Activated naive CD8-positive, alpha-beta T cell treated with anti-CD3 and anti-CD28 coated beads, Interleukin-2, amount 10 ng/mL, durations not matched to agents 7 days and 5 days (primary cell): Measurements from ENCODE around the gene RBMS1. TPM values are rescaled to one million over a fixed set of nuclear protein-coding genes. Genes with fewer than 3 reads are reported as not detected.

Source experiments
- ATAC-seq: fragments of 150-1000 bp; cut with Tn5 transposase; one replicate; pipeline ENCODE4 v1.10.0; 2021; ENCODE audit warnings: low read depth, moderate library complexity
- POLR2A ChIA-PET: fragments of 350-600 bp; sonication (Branson Sonifier 250); formaldehyde crosslinking; loops from one replicate; lab custom pipeline; 2021; ENCODE audit warnings: antibody characterized with exemption; lab: Charles Lee
- DNase-seq: peaks from one replicate; pipeline ENCODE4 v3.0.0; 2021
- H3K27ac Mint-ChIP-seq: one replicate; pipeline ENCODE4 v1.8.0; 2022; ENCODE audit warnings: mild to moderate bottlenecking, mixed read lengths
- H3K27me3 Mint-ChIP-seq: one replicate; pipeline ENCODE4 v1.8.0; 2022; ENCODE audit warnings: mild to moderate bottlenecking, moderate library complexity, mixed read lengths
- H3K36me3 Mint-ChIP-seq: one replicate; pipeline ENCODE4 v1.8.0; 2021; ENCODE audit warnings: mild to moderate bottlenecking, mixed read lengths
- H3K4me1 Mint-ChIP-seq: one replicate; pipeline ENCODE4 v1.8.0; 2021; ENCODE audit warnings: mixed read lengths
- H3K4me3 Mint-ChIP-seq: one replicate; pipeline ENCODE4 v1.8.0; 2022; ENCODE audit warnings: mild to moderate bottlenecking, moderate library complexity, mixed read lengths
- H3K9me3 Mint-ChIP-seq: one replicate; pipeline ENCODE4 v1.8.0; 2021; ENCODE audit warnings: mixed read lengths
- total RNA-seq, 2 experiments: library from RNA; stranded (reverse); gene quantifications; one replicate each; pipeline ENCODE4 v1.2.3, GENCODE V29; 2021

The RBMS1 gene, protein sequence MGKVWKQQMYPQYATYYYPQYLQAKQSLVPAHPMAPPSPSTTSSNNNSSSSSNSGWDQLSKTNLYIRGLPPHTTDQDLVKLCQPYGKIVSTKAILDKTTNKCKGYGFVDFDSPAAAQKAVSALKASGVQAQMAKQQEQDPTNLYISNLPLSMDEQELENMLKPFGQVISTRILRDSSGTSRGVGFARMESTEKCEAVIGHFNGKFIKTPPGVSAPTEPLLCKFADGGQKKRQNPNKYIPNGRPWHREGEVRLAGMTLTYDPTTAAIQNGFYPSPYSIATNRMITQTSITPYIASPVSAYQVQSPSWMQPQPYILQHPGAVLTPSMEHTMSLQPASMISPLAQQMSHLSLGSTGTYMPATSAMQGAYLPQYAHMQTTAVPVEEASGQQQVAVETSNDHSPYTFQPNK
- 10 to 100 TPM; 87.9 to 90.6 TPM for total RNA-seq

GRCh38 chr2:160493227-160494028 lies at the start of gene RBMS1:
RBMS1 (minus strand) TSS chr2:160493807; CDS start chr2:160493363, 444 bp downstream.
- H3K4me1 Mint-ChIP-seq = peaks cover 27% of the 10 kb centered on the region
- peak; percentile 41 for ATAC-seq
- POLR2A ChIA-PET = interaction anchor here (0.6 to 2.8 kb wide), 8 partner anchors 10 to 1079 kb away, joined by 3 to 19 read pairs (median 4); no protein-coding TSS in a partner anchor
- H3K36me3 Mint-ChIP-seq = peaks cover 1% of the 10 kb centered on the region
- peak within 1 kb of the TSS; percentile 96 for H3K27ac Mint-ChIP-seq
- H3K9me3 Mint-ChIP-seq = no peaks in the 10 kb centered on the region
- peak within 1 kb of the TSS; percentile 93 for H3K4me3 Mint-ChIP-seq
- H3K27me3 Mint-ChIP-seq = peaks cover 9% of the 10 kb centered on the region
- DNase-seq = peak; percentile 73

- no peak for DNase-seq
- Mint-ChIP-seq H3K4me1 (no peaks in the 10 kb centered on the region), H3K36me3 (peaks cover 2% of the 10 kb centered on the region), H3K27ac (no peak overlapping the region), H3K9me3 (peaks cover 2% of the 10 kb centered on the region), H3K4me3 (no peak overlapping the region), H3K27me3 (no peaks in the 10 kb centered on the region)
- no peak for ATAC-seq
- POLR2A ChIA-PET = no interaction called here
Observed at GRCh38 chr2:160541745-160542144, 48.1 kb upstream of the RBMS1 start.

GRCh38 chr2:160538559-160539355 lies 45.1 kb upstream of the RBMS1 start:
- peaks cover 2% of the 10 kb centered on the region for H3K9me3 Mint-ChIP-seq
- no peak overlapping the region for H3K27ac Mint-ChIP-seq
- H3K36me3 Mint-ChIP-seq = peaks cover under 1% of the 10 kb centered on the region
- H3K4me1 Mint-ChIP-seq = no peaks in the 10 kb centered on the region
- ATAC-seq (no peak), DNase-seq (no peak)
- POLR2A ChIA-PET = no interaction called here
- no peaks in the 10 kb centered on the region for H3K27me3 Mint-ChIP-seq
- H3K4me3 Mint-ChIP-seq = no peak overlapping the region

DNA sequence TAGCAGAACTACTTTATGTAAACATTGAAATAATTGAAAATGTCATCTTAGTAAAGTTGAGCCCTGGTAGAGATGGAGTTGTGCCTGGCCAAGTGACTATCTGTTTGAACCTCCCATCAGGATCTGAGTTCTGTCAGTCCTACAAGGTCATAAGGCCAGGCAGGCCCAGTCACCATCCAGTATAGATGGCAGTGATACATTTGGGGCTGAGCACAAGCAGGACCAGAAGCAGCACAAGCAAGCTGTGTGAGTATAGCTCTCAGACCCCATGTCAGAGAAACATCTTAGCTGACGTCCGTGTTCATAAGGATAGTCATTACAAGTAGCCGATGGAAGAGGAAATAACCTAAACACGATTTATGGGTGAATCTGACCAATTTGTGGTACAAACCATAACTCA lies 44.5 kb upstream of the RBMS1 start:
- H3K36me3 Mint-ChIP-seq = no peaks in the 10 kb centered on the region
- H3K27me3 Mint-ChIP-seq = no peaks in the 10 kb centered on the region
- H3K4me3 Mint-ChIP-seq = no peak overlapping the region
- no peak overlapping the region for H3K27ac Mint-ChIP-seq
- POLR2A ChIA-PET = no interaction called here
- peaks cover 2% of the 10 kb centered on the region for H3K9me3 Mint-ChIP-seq
- no peaks in the 10 kb centered on the region for H3K4me1 Mint-ChIP-seq
- DNase-seq = no peak
- ATAC-seq = no peak

GRCh38 chr2:160534996-160535395 lies 41.4 kb upstream of the RBMS1 start:
- H3K4me1 Mint-ChIP-seq = no peaks in the 10 kb centered on the region
- H3K9me3 Mint-ChIP-seq = no peaks in the 10 kb centered on the region
- H3K36me3 Mint-ChIP-seq = no peaks in the 10 kb centered on the region
- no peaks in the 10 kb centered on the region for H3K27me3 Mint-ChIP-seq
- no peak overlapping the region for H3K27ac Mint-ChIP-seq
- H3K4me3 Mint-ChIP-seq = no peak overlapping the region
- POLR2A ChIA-PET = no interaction called here
- no peak for ATAC-seq
- no peak for DNase-seq

DNA sequence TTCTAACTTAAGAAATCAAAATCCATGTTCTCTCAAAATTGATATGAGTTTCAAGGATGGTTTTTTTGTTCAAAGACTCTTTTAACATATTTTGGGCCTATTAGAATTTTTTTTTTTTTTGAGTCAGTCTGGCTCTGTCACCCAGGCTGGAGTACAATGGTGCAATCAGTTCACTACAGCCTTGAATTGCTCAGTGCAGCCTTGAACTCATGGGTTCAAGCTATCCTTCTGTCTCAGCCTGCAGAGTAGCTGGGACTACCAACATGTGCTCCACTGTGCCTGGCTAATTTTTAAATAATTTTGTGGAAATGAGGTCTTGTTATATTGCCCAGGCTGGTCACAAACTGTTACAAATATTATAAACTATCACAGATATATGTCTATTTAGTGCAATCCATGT lies 40.6 kb upstream of the RBMS1 start:
- Mint-ChIP-seq H3K36me3 (no peaks in the 10 kb centered on the region), H3K9me3 (no peaks in the 10 kb centered on the region), H3K27me3 (no peaks in the 10 kb centered on the region), H3K4me1 (no peaks in the 10 kb centered on the region), H3K27ac (no peak overlapping the region), H3K4me3 (no peak overlapping the region)
- ATAC-seq = no peak
- POLR2A ChIA-PET = no interaction called here
- DNase-seq = no peak

DNA sequence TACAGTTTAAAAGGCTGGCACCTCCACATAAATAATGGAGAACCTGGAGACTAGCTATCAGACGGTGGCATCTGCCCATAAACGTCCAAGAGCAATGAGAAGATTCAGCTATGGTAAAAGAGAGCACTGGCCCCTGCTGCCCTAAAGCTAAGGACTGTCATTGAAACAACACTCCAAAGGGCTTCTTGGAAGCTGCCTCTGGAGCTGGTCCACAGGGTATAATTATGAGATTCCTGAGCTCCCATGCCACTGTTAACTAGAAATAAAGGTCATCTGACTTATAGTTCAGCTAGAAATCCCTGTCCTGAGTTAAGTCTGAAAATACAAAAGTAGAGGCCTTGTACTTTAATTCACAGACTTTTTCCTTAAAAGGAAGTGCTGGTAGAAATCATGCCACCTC lies 39.9 kb upstream of the RBMS1 start:
- H3K36me3 Mint-ChIP-seq = no peaks in the 10 kb centered on the region

DNA sequence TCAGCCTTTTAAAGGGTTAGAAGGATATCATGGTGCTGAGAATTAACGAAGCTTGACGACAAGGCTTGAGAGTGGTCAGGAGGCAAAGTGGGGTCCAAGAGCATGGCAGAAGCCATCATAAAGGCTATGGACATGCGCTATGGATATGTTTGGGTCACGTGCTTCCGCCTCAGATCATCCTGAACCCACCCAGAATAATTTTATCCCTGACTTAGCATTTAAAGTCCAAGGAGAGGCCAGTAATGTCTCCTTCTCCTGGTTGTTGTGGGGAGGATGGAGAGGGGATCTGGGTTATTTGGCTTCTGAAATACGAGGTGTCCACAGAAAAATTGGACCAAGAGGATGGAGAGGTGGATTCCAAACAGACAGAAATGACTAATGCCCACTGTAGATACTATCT lies 38.8 kb upstream of the RBMS1 start:
- Mint-ChIP-seq H3K36me3 (peaks cover 4% of the 10 kb centered on the region), H3K27me3 (no peaks in the 10 kb centered on the region), H3K27ac (no peak overlapping the region), H3K4me1 (no peaks in the 10 kb centered on the region), H3K4me3 (no peak overlapping the region), H3K9me3 (peaks cover 6% of the 10 kb centered on the region)
- POLR2A ChIA-PET = no interaction called here
- no peak for ATAC-seq
- no peak for DNase-seq

More for the DNA sequence above, 39.9 kb upstream of the RBMS1 start:
- ATAC-seq (no peak), DNase-seq (no peak)
- H3K27me3 Mint-ChIP-seq = no peaks in the 10 kb centered on the region
- H3K4me1 Mint-ChIP-seq = no peaks in the 10 kb centered on the region
- peaks cover 1% of the 10 kb centered on the region for H3K9me3 Mint-ChIP-seq
- POLR2A ChIA-PET = no interaction called here
- H3K4me3 Mint-ChIP-seq = no peak overlapping the region
- H3K27ac Mint-ChIP-seq = no peak overlapping the region

GRCh38 chr2:160522951-160523710 lies 29.5 kb upstream of the RBMS1 start:
- no peaks in the 10 kb centered on the region for H3K27me3 Mint-ChIP-seq
- no peak overlapping the region for H3K4me3 Mint-ChIP-seq
- no peak for DNase-seq
- H3K36me3 Mint-ChIP-seq = peaks cover 12% of the 10 kb centered on the region
- peaks cover 10% of the 10 kb centered on the region for H3K9me3 Mint-ChIP-seq
- no peak overlapping the region for H3K27ac Mint-ChIP-seq
- ATAC-seq = no peak
- H3K4me1 Mint-ChIP-seq = no peaks in the 10 kb centered on the region
- POLR2A ChIA-PET = interaction anchor here (0.5 kb wide), 1 partner anchor 132 kb away, joined by 4 read pairs; no protein-coding TSS in a partner anchor

DNA sequence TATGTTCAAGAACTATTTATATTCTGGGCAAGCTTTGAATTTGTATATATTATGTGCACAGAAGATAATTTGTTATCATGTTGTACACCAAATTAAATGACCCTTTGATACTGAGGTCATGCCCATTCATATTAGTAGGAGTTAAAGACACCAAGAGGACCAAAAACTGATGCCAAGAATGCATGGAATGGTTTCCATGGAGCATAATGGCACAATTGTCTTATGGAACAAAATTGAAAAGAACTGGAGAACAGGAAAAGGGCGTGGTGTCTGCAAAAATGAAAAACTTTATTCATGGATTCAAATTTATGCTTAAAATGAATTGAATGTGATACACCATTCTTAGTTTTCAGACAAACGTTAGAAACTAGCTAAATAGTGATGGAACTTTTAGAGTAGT lies 24.1 kb upstream of the RBMS1 start:
- peaks cover 8% of the 10 kb centered on the region for H3K36me3 Mint-ChIP-seq
- no peaks in the 10 kb centered on the region for H3K27me3 Mint-ChIP-seq
- no peak for ATAC-seq
- H3K27ac Mint-ChIP-seq = no peak overlapping the region
- DNase-seq = no peak
- H3K4me1 Mint-ChIP-seq = peaks cover 20% of the 10 kb centered on the region
- peaks cover 12% of the 10 kb centered on the region for H3K9me3 Mint-ChIP-seq
- H3K4me3 Mint-ChIP-seq = no peak overlapping the region
- POLR2A ChIA-PET = no interaction called here

GRCh38 chr2:160516547-160517365 lies 23.1 kb upstream of the RBMS1 start:
- no peak for DNase-seq
- Mint-ChIP-seq H3K4me3 (no peak overlapping the region), H3K27ac (no peak overlapping the region), H3K36me3 (peaks cover 8% of the 10 kb centered on the region), H3K9me3 (peaks cover 12% of the 10 kb centered on the region), H3K4me1 (peaks cover 20% of the 10 kb centered on the region), H3K27me3 (no peaks in the 10 kb centered on the region)
- POLR2A ChIA-PET = no interaction called here
- peak; percentile 36 for ATAC-seq

DNA sequence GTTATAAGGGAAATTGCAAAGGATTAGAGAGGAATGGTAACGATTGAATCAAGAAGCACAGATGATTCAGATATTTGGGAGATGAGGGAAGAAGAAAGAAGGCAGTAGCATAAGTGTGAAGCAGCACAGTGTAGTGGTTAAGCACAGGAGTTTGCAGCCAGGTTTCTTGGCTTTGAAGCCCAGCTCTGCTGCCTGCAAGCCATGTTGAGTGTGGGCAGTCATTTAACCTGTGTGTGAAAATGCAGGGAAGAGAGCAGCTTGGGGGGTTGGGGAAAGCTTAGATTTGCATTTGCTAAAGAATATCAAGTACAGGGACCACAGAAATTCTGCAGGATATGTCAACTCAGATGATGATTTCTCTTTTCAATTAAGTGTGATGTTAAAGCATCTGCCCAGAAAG lies 21.5 kb upstream of the RBMS1 start:
- Mint-ChIP-seq H3K4me1 (peaks cover 20% of the 10 kb centered on the region), H3K9me3 (peaks cover 12% of the 10 kb centered on the region), H3K36me3 (peaks cover 8% of the 10 kb centered on the region), H3K27ac (no peak overlapping the region), H3K4me3 (no peak overlapping the region), H3K27me3 (no peaks in the 10 kb centered on the region)
- ATAC-seq = no peak
- POLR2A ChIA-PET = no interaction called here
- DNase-seq = no peak
